K562 (cell line): ENCODE measurements around the gene EIF5.

Experiments
- ADNP ChIP-seq: fragments of 200-800 bp; sonication (Bioruptor generic); IDR thresholded peaks from 2 replicates; pipeline ENCODE4 v1.6.1; 2016; ENCODE audit warnings: missing genetic modification characterization, missing compliant biosample characterization
- ELF1 ChIP-seq: fragments of 200-800 bp; sonication (Bioruptor generic); IDR thresholded peaks from 2 replicates; pipeline ENCODE4 v1.6.1; 2016; ENCODE audit warnings: missing genetic modification characterization, missing compliant biosample characterization
- RCOR1 ChIP-seq, 2 experiments: IDR thresholded peaks; 2 replicates each; pipeline ENCODE4 v1.6.1; 2012; ENCODE audit warnings: low read depth in 2 of 2, low read length in 2 of 2, borderline replicate concordance in 1 of 2, improper control_type of control experiment in 1 of 2
- STAT5B ChIP-seq: fragments of 250-450 bp; sonication (Bioruptor Pico); IDR thresholded peaks from 2 replicates; pipeline ENCODE4 v1.8.0; 2021; ENCODE audit warnings: mild to moderate bottlenecking, inconsistent platforms
- ZNF41 ChIP-seq: fragments of 250-450 bp; sonication (Bioruptor Pico); conservative IDR thresholded peaks from 2 replicates; pipeline ENCODE4 v1.4.0; 2020; ENCODE audit warnings: mild to moderate bottlenecking
- TF ChIP-seq, protein P1 (sequence below): sonication (generic); formaldehyde crosslinking; IDR thresholded peaks from 2 replicates; pipeline ENCODE4 v1.8.1; 2022; ENCODE audit warnings: missing genetic modification reagents
- TF ChIP-seq, protein P2 (sequence below): fragments of 450-650 bp; IDR thresholded peaks from one replicate; pipeline ENCODE4 v1.6.1; 2018; ENCODE audit warnings: mild to moderate bottlenecking, moderate library complexity; ENCODE audit not compliant: partially characterized antibody
- TF ChIP-seq, protein P3 (sequence below), 2 experiments: fragments of 200-800 bp in 1 of 2; sonication (Bioruptor generic) in 1 of 2; sonication (generic) in 1 of 2; formaldehyde crosslinking in 1 of 2; IDR thresholded peaks in 1 of 2; conservative IDR thresholded peaks in 1 of 2; 2 replicates each; pipeline versions ENCODE4 v1.5.0 to v1.6.1; 2016 to 2020; ENCODE audit warnings: missing compliant biosample characterization in 1 of 2, missing genetic modification characterization in 1 of 2, missing genetic modification reagents in 1 of 2

DNA sequence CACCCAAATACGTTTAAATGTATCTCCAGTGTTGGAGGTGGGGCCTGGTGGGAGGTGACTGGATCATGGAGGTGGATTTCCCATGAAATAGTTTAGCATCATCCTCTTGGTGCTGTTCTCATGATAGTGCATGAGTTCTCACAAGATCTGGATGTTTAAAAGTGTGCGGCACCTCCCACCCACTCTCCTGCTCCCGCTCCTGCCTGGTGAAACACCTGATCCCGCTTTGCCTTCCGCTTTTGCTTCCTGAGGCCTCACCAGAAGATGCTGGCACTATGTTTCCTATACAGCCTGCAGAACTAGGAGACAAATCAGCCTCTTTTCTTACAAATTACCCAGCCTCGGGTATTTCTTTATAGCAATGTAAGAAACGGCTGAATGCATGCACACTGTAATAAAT lies 20.1 kb downstream of the EIF5 start:
- no peak for TF ChIP-seq STAT5B (CRISPR knock-in tag)
- TF ChIP-seq, protein P1, sequence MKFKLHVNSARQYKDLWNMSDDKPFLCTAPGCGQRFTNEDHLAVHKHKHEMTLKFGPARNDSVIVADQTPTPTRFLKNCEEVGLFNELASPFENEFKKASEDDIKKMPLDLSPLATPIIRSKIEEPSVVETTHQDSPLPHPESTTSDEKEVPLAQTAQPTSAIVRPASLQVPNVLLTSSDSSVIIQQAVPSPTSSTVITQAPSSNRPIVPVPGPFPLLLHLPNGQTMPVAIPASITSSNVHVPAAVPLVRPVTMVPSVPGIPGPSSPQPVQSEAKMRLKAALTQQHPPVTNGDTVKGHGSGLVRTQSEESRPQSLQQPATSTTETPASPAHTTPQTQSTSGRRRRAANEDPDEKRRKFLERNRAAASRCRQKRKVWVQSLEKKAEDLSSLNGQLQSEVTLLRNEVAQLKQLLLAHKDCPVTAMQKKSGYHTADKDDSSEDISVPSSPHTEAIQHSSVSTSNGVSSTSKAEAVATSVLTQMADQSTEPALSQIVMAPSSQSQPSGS = no peak
- TF ChIP-seq RCOR1 (IDR thresholded peaks at IDR 0.05; ENCODE audit: borderline replicate concordance in 1 of 2, low read depth in 2 of 2, low read length in 2 of 2) = no peak
- no peak for TF ChIP-seq ELF1 (tag)
- no peak for TF ChIP-seq ZNF41 (CRISPR knock-in tag)
- TF ChIP-seq ADNP (tag) = no peak
- TF ChIP-seq, protein P2, sequence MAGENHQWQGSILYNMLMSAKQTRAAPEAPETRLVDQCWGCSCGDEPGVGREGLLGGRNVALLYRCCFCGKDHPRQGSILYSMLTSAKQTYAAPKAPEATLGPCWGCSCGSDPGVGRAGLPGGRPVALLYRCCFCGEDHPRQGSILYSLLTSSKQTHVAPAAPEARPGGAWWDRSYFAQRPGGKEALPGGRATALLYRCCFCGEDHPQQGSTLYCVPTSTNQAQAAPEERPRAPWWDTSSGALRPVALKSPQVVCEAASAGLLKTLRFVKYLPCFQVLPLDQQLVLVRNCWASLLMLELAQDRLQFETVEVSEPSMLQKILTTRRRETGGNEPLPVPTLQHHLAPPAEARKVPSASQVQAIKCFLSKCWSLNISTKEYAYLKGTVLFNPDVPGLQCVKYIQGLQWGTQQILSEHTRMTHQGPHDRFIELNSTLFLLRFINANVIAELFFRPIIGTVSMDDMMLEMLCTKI = no peak
- TF ChIP-seq, protein P3, sequence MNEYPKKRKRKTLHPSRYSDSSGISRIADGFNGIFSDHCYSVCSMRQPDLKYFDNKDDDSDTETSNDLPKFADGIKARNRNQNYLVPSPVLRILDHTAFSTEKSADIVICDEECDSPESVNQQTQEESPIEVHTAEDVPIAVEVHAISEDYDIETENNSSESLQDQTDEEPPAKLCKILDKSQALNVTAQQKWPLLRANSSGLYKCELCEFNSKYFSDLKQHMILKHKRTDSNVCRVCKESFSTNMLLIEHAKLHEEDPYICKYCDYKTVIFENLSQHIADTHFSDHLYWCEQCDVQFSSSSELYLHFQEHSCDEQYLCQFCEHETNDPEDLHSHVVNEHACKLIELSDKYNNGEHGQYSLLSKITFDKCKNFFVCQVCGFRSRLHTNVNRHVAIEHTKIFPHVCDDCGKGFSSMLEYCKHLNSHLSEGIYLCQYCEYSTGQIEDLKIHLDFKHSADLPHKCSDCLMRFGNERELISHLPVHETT (CRISPR knock-in tag; conservative IDR thresholded peaks at IDR 0.05 in 1 of 2, IDR thresholded peaks at IDR 0.05 in 1 of 2) = no peak
